Mesothelial cell of epicardium (in vitro differentiated cells): ENCODE measurements around the gene NKAIN2. TPM values are rescaled to one million over a fixed set of nuclear protein-coding genes. Genes with fewer than 3 reads are reported as not detected.
"Not testable (repeated sequence)": the region's sequence is repeated elsewhere in the genome, so short reads cannot be mapped to it uniquely, and the experiment has no call there.

Experiments used
- DNase-seq, 2 experiments: peaks; one replicate each; pipeline ENCODE4 v3.0.0; 2021; ENCODE audit warnings: low spot score in 2 of 2; ENCODE audit not compliant: unreplicated experiment in 2 of 2
- H3K27ac Mint-ChIP-seq: 2 replicates; pipeline ENCODE4 v1.8.0; 2021; ENCODE audit warnings: mixed read lengths
- H3K27me3 Mint-ChIP-seq: 2 replicates; pipeline ENCODE4 v1.8.0; 2021; ENCODE audit warnings: low read depth, mixed read lengths
- H3K36me3 Mint-ChIP-seq: 2 replicates; pipeline ENCODE4 v1.8.0; 2021; ENCODE audit warnings: mixed read lengths
- H3K4me1 Mint-ChIP-seq: 2 replicates; pipeline ENCODE4 v1.8.0; 2021; ENCODE audit warnings: mixed read lengths
- H3K4me3 Mint-ChIP-seq: 2 replicates; pipeline ENCODE4 v1.8.0; 2021; ENCODE audit warnings: mild to moderate bottlenecking, moderate library complexity, mixed read lengths
- H3K9me3 Mint-ChIP-seq: 2 replicates; pipeline ENCODE4 v1.8.0; 2021; ENCODE audit warnings: mixed read lengths
- CTCF ChIP-seq: fragments of 200-600 bp; sonication (generic); IDR thresholded peaks from one replicate; pipeline ENCODE4 v1.5.0; 2021; ENCODE audit warnings: antibody characterized with exemption; ENCODE audit not compliant: unreplicated experiment
- total RNA-seq: library from RNA; stranded (reverse); gene quantifications from 3 replicates; pipeline ENCODE4 v1.2.1, GENCODE V29; 2021

NKAIN2 gene
- total RNA-seq, 1 donor from 2014 or later = 1.6 TPM

- Mint-ChIP-seq H3K9me3 (no peaks in the 10 kb centered on the region), H3K4me1 (no peaks in the 10 kb centered on the region), H3K27me3 (peaks cover 14% of the 10 kb centered on the region), H3K36me3 (no peaks in the 10 kb centered on the region), H3K27ac (no peak overlapping the region), H3K4me3 (no peak overlapping the region)
- no peak for TF ChIP-seq CTCF
- DNase-seq = no peak
These were observed 203.6 kb downstream of the NKAIN2 start for GRCh38 chr6:124007266-124007665.

- Mint-ChIP-seq H3K36me3 (no peaks in the 10 kb centered on the region), H3K4me1 (no peaks in the 10 kb centered on the region), H3K27me3 (peaks cover 14% of the 10 kb centered on the region), H3K9me3 (peaks cover 5% of the 10 kb centered on the region), H3K4me3 (no peak overlapping the region), H3K27ac (no peak overlapping the region)
- DNase-seq = no peak
- no peak for TF ChIP-seq CTCF
These were observed 204.6 kb downstream of the NKAIN2 start for GRCh38 chr6:124008000-124008987.

GRCh38 chr6:124008988-124009765, 205.5 kb downstream of the NKAIN2 start:
- no peaks in the 10 kb centered on the region for H3K36me3 Mint-ChIP-seq
- H3K4me1 Mint-ChIP-seq = no peaks in the 10 kb centered on the region
- no peak overlapping the region for H3K4me3 Mint-ChIP-seq
- H3K9me3 Mint-ChIP-seq = peaks cover 5% of the 10 kb centered on the region
- DNase-seq = no peak
- no peak for TF ChIP-seq CTCF
- H3K27ac Mint-ChIP-seq = no peak overlapping the region
- peaks cover 12% of the 10 kb centered on the region for H3K27me3 Mint-ChIP-seq

GRCh38 chr6:124010574-124010973, 206.9 kb downstream of the NKAIN2 start:
- Mint-ChIP-seq H3K4me1 (no peaks in the 10 kb centered on the region), H3K27ac (no peak overlapping the region), H3K27me3 (peaks cover 8% of the 10 kb centered on the region), H3K4me3 (no peak overlapping the region), H3K9me3 (peaks cover 5% of the 10 kb centered on the region), H3K36me3 (no peaks in the 10 kb centered on the region)
- TF ChIP-seq CTCF = no peak
- DNase-seq = no peak

GRCh38 chr6:124011180-124011579, 207.5 kb downstream of the NKAIN2 start:
- H3K27ac Mint-ChIP-seq = no peak overlapping the region
- H3K4me1 Mint-ChIP-seq = no peaks in the 10 kb centered on the region
- H3K27me3 Mint-ChIP-seq = peaks cover 8% of the 10 kb centered on the region
- DNase-seq = no peak
- no peaks in the 10 kb centered on the region for H3K36me3 Mint-ChIP-seq
- no peak overlapping the region for H3K4me3 Mint-ChIP-seq
- H3K9me3 Mint-ChIP-seq = peaks cover 5% of the 10 kb centered on the region
- TF ChIP-seq CTCF = no peak

- not testable (repeated sequence) for H3K27me3 Mint-ChIP-seq, H3K27ac Mint-ChIP-seq, H3K4me3 Mint-ChIP-seq, H3K9me3 Mint-ChIP-seq, H3K36me3 Mint-ChIP-seq, DNase-seq, H3K4me1 Mint-ChIP-seq
These were observed 218.4 kb downstream of the NKAIN2 start for GRCh38 chr6:124022051-124022450.
